ENCODE data around the gene DDX47. TPM values are rescaled to one million over a fixed set of nuclear protein-coding genes. Genes with fewer than 3 reads are reported as not detected.
"Not testable (repeated sequence)": the region's sequence is repeated elsewhere in the genome, so short reads cannot be mapped to it uniquely, and the experiment has no call there.

The DDX47 gene
- total RNA-seq, 1 experiment from 2014 or later = 121 TPM

DNA sequence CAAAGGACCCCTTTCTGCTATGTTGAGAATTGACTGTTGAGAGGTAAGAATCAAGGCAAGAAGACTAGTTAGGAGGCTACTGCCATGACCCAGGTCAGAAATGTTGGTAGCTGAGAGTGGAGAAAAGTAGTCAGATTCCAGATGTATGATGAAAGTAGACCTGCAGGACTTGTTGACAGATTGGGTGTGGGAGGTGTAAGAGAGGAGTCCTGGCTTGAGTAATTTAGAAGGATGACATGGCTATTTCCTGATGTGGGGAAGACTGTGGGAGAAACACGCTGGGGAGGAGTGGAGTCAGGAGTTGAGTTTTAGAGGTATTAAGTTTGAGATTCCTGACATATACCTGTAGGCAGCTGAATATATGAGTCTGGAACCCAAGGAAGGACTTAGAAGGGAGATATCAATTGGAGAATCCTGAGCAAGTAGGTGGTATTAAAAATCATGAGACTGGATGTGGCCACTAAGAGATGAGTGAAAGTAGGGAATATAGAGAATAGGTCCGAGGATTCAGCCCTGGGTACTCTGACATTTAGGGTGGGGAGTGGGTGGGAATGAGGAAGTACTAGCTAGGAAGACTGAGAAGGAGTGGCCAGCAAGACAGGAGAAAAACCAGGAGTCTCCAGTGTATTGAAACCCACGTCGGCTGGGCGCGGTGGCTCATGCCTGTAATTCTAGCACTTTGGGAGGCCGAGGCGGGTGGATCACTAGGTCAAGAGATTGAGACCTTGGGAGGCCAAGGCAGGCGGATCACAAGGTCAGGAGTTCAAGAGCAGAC, 12.6 kb upstream of the DDX47 start:
- TF ChIP-seq, protein P1, sequence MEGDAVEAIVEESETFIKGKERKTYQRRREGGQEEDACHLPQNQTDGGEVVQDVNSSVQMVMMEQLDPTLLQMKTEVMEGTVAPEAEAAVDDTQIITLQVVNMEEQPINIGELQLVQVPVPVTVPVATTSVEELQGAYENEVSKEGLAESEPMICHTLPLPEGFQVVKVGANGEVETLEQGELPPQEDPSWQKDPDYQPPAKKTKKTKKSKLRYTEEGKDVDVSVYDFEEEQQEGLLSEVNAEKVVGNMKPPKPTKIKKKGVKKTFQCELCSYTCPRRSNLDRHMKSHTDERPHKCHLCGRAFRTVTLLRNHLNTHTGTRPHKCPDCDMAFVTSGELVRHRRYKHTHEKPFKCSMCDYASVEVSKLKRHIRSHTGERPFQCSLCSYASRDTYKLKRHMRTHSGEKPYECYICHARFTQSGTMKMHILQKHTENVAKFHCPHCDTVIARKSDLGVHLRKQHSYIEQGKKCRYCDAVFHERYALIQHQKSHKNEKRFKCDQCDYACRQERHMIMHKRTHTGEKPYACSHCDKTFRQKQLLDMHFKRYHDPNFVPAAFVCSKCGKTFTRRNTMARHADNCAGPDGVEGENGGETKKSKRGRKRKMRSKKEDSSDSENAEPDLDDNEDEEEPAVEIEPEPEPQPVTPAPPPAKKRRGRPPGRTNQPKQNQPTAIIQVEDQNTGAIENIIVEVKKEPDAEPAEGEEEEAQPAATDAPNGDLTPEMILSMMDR (IDR thresholded peaks at IDR 0.05; ENCODE audit: insufficient read depth in 1 of 2, low read depth in 1 of 2, low read length in 1 of 2, severe bottlenecking in 1 of 2, unreplicated experiment in 1 of 2) = no peak
- CTCF ChIA-PET = no interaction called here
- Mint-ChIP-seq H3K4me1 (ENCODE audit: low read depth, unreplicated experiment) (peaks cover 35% of the 10 kb centered on the region), H3K36me3 (ENCODE audit: insufficient read depth, unreplicated experiment) (no peaks in the 10 kb centered on the region), H3K27ac (ENCODE audit: unreplicated experiment) (peak overlapping the region; percentile 6), H3K4me3 (ENCODE audit: unreplicated experiment) (no peak overlapping the region), H3K27me3 (ENCODE audit: insufficient read depth, unreplicated experiment) (no peaks in the 10 kb centered on the region), H3K9me3 (ENCODE audit: unreplicated experiment) (no peaks in the 10 kb centered on the region)
- no TSS peak for BruUV-seq (replicated peaks)
- H3K9me3 ChIP-seq = no peaks in the 10 kb centered on the region
- DNase-seq = no peak
- no peaks in the 10 kb centered on the region for H3K27me3 ChIP-seq (replicated peaks; ENCODE audit: control insufficient read depth, insufficient read depth, low read length)
- H3K4me3 ChIP-seq (ENCODE audit: low read depth, low read length) = no peak overlapping the region
- POLR2A ChIA-PET = interaction anchor here (0.6 kb wide), 1 partner anchor 72 kb away, joined by 4 read pairs; no protein-coding TSS in a partner anchor
- no peaks in the 10 kb centered on the region for H3K36me3 ChIP-seq (ENCODE audit: control insufficient read depth, insufficient read depth, low read length)
- intact Hi-C loops (cut with micrococcal nuclease; ENCODE audit: unreplicated experiment) = no loop called here
- H3K4me1 ChIP-seq = peaks cover 28% of the 10 kb centered on the region

DNA sequence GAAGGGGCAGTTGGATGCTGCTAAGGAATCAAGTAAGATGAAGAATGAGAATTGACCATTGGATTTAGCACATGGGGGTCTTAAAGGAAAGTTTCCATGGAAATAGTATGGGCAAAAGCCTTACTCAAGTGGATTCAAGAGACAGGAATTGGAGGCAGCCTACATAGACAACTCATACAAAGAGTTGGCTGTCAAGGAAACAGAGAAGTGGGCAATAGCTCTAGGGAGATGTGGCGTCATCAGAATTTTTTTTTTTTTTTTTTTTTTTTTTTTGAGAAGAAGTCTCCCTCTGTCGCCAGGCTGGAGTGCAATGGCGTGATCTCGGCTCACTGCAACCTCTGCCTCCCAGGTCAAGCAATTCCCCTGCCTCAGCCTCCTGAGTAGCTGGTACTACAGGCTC, 11.5 kb upstream of the DDX47 start:
- H3K4me3 ChIP-seq (ENCODE audit: low read depth, low read length); H3K9me3 Mint-ChIP-seq (ENCODE audit: unreplicated experiment); H3K9me3 ChIP-seq; H3K36me3 ChIP-seq (ENCODE audit: control insufficient read depth, insufficient read depth, low read length); H3K27ac Mint-ChIP-seq (ENCODE audit: unreplicated experiment); H3K4me3 Mint-ChIP-seq (ENCODE audit: unreplicated experiment); CTCF ChIA-PET; POLR2A ChIA-PET; BruUV-seq (replicated peaks); H3K27me3 ChIP-seq (replicated peaks; ENCODE audit: control insufficient read depth, insufficient read depth, low read length); intact Hi-C loops (cut with micrococcal nuclease; ENCODE audit: unreplicated experiment); H3K27me3 Mint-ChIP-seq (ENCODE audit: insufficient read depth, unreplicated experiment); H3K36me3 Mint-ChIP-seq (ENCODE audit: insufficient read depth, unreplicated experiment); DNase-seq: not testable (repeated sequence)
- H3K4me1 Mint-ChIP-seq (ENCODE audit: low read depth, unreplicated experiment) = peaks cover 43% of the 10 kb centered on the region
- peaks cover 28% of the 10 kb centered on the region for H3K4me1 ChIP-seq

DNA sequence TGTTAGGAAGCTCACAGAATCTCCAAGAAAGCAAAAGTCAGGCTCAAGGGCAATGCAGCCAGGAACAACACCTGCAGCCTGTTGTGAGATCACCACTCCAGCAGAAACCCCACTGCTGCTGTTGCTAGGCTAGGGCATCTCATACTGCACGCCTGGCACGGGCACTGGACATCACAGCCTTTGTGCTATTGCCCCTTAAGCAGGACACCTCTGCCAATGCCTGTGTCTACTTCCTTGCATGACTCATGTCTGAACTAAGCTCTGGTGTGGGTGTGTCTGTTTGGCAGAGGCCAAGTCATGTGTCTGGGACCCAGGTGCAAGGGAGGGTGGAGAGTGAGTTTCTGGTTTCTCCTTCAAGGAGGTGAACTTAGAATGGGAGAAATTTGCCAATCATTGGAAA, 10.0 kb upstream of the DDX47 start:
- ChIA-PET CTCF (interaction anchor here (0.6 to 1.2 kb wide), 3 partner anchors 34 to 311 kb away, joined by 3 to 4 read pairs (median 3); no protein-coding TSS in a partner anchor), POLR2A (interaction anchor here (0.5 kb wide), 1 partner anchor 16 kb away, joined by 3 read pairs; no protein-coding TSS in a partner anchor)
- H3K36me3 ChIP-seq (ENCODE audit: control insufficient read depth, insufficient read depth, low read length) = no peaks in the 10 kb centered on the region
- H3K4me3 Mint-ChIP-seq (ENCODE audit: unreplicated experiment) = no peak overlapping the region
- no peaks in the 10 kb centered on the region for H3K9me3 ChIP-seq
- no peaks in the 10 kb centered on the region for H3K9me3 Mint-ChIP-seq (ENCODE audit: unreplicated experiment)
- H3K4me1 Mint-ChIP-seq (ENCODE audit: low read depth, unreplicated experiment) = peaks cover 52% of the 10 kb centered on the region
- H3K27me3 ChIP-seq (replicated peaks; ENCODE audit: control insufficient read depth, insufficient read depth, low read length) = no peaks in the 10 kb centered on the region
- peaks cover 35% of the 10 kb centered on the region for H3K4me1 ChIP-seq
- BruUV-seq (replicated peaks) = no TSS peak
- intact Hi-C loops (cut with micrococcal nuclease; ENCODE audit: unreplicated experiment) = no loop called here
- TF ChIP-seq, protein P1 (IDR thresholded peaks at IDR 0.05; ENCODE audit: insufficient read depth in 1 of 2, low read depth in 1 of 2, low read length in 1 of 2, severe bottlenecking in 1 of 2, unreplicated experiment in 1 of 2) = no peak
- peak; percentile 58 to 78 for DNase-seq
- no peak overlapping the region for H3K27ac Mint-ChIP-seq (ENCODE audit: unreplicated experiment)
- H3K4me3 ChIP-seq (ENCODE audit: low read depth, low read length) = no peak overlapping the region
- H3K27me3 Mint-ChIP-seq (ENCODE audit: insufficient read depth, unreplicated experiment) = no peaks in the 10 kb centered on the region
- no peaks in the 10 kb centered on the region for H3K36me3 Mint-ChIP-seq (ENCODE audit: insufficient read depth, unreplicated experiment)

All from Caco-2 (cell line).